Parathyroid adenoma (tissue), 2 donors: Measurements from ENCODE around the gene ZAR1.

Experiments used
- H2AFZ ChIP-seq: fragments of 300-600 bp; sonication (generic); one replicate; pipeline ENCODE4 v1.7.0; 2017; ENCODE audit warnings: antibody characterized with exemption, mild to moderate bottlenecking
- H3K27ac ChIP-seq: fragments of 300-600 bp; sonication (generic); one replicate; pipeline ENCODE4 v1.7.0; 2017
- H3K27me3 ChIP-seq: fragments of 300-600 bp; sonication (generic); one replicate; pipeline ENCODE4 v1.7.0; 2017; ENCODE audit warnings: low read length; ENCODE audit not compliant: control insufficient read depth, insufficient read depth
- H3K36me3 ChIP-seq: fragments of 300-600 bp; sonication (generic); one replicate; pipeline ENCODE4 v1.7.0; 2017; ENCODE audit warnings: low read length; ENCODE audit not compliant: control insufficient read depth, insufficient read depth
- H3K4me1 ChIP-seq: fragments of 300-600 bp; sonication (generic); one replicate; pipeline ENCODE4 v1.7.0; 2017; ENCODE audit warnings: control low read depth
- H3K4me2 ChIP-seq: fragments of 300-600 bp; sonication (generic); one replicate; pipeline ENCODE4 v1.7.0; 2017; ENCODE audit warnings: low read length
- H3K4me3 ChIP-seq: fragments of 300-600 bp; sonication (generic); one replicate; pipeline ENCODE4 v1.7.0; 2017; ENCODE audit warnings: low read depth, low read length
- H3K79me2 ChIP-seq: fragments of 300-600 bp; sonication (generic); one replicate; pipeline ENCODE4 v1.7.0; 2017; ENCODE audit warnings: control low read depth
- H3K9ac ChIP-seq: fragments of 300-600 bp; sonication (generic); one replicate; pipeline ENCODE4 v1.7.0; 2017; ENCODE audit warnings: mild to moderate bottlenecking
- H3K9me3 ChIP-seq: fragments of 300-600 bp; sonication (generic); one replicate; pipeline ENCODE4 v1.7.0; 2017; ENCODE audit warnings: low read length; ENCODE audit not compliant: control insufficient read depth
- CTCF ChIP-seq: fragments of 300-600 bp; sonication (generic); IDR thresholded peaks from one replicate; pipeline ENCODE4 v1.7.0; 2017; ENCODE audit warnings: antibody characterized with exemption, mild to moderate bottlenecking
- donor health status: primary hyperparathyroidism.

The ZAR1 gene

GRCh38 chr4:48483777-48484493, 6.1 kb upstream of the ZAR1 start:
- TF ChIP-seq CTCF, result no peak

GRCh38 chr4:48484494-48485168, 5.4 kb upstream of the ZAR1 start:
- H3K4me3 ChIP-seq, result no peak overlapping the region
- H3K79me2 ChIP-seq, result no peaks in the 10 kb centered on the region
- H3K4me1 ChIP-seq, result no peaks in the 10 kb centered on the region
- H3K4me2 ChIP-seq, result no peak overlapping the region
- peaks cover 4% of the 10 kb centered on the region for H3K27me3 ChIP-seq
- H3K27ac ChIP-seq, result no peak overlapping the region
- no peaks in the 10 kb centered on the region for H3K9me3 ChIP-seq
- no peaks in the 10 kb centered on the region for H3K36me3 ChIP-seq
- TF ChIP-seq CTCF, result no peak
- H3K9ac ChIP-seq, result no peak overlapping the region
- no peak overlapping the region for H2AFZ ChIP-seq

More at GRCh38 chr4:48483777-48484493, 6.1 kb upstream of the ZAR1 start:
- Histone ChIP-seq H3K4me1 (no peaks in the 10 kb centered on the region), H3K9me3 (no peaks in the 10 kb centered on the region), H3K27me3 (peaks cover 4% of the 10 kb centered on the region), H3K36me3 (no peaks in the 10 kb centered on the region), H3K4me3 (no peak overlapping the region), H3K9ac (no peak overlapping the region), H3K4me2 (no peak overlapping the region), H3K79me2 (no peaks in the 10 kb centered on the region), H3K27ac (no peak overlapping the region), H2AFZ (peak overlapping the region; percentile 46)

- Histone ChIP-seq H3K9me3 (no peaks in the 10 kb centered on the region), H3K27me3 (no peaks in the 10 kb centered on the region), H3K4me2 (peak overlapping the region; percentile 29), H3K4me3 (no peak overlapping the region), H3K36me3 (no peaks in the 10 kb centered on the region), H3K27ac (no peak overlapping the region), H3K4me1 (no peaks in the 10 kb centered on the region), H3K79me2 (no peaks in the 10 kb centered on the region), H2AFZ (peak overlapping the region; percentile 58), H3K9ac (no peak overlapping the region)
- TF ChIP-seq CTCF, result no peak
These were observed 405 bp upstream of the ZAR1 start for GRCh38 chr4:48489683-48490011.

GRCh38 chr4:48490680-48491513, 845 bp downstream of the ZAR1 start:
- Histone ChIP-seq H3K27ac (no peak overlapping the region), H3K36me3 (no peaks in the 10 kb centered on the region), H3K9ac (no peak overlapping the region), H3K9me3 (no peaks in the 10 kb centered on the region), H2AFZ (no peak overlapping the region), H3K4me2 (no peak overlapping the region), H3K4me1 (no peaks in the 10 kb centered on the region), H3K79me2 (no peaks in the 10 kb centered on the region), H3K4me3 (no peak overlapping the region), H3K27me3 (no peaks in the 10 kb centered on the region)
- TF ChIP-seq CTCF, result no peak
